ENCODE data around the gene MAGED4.
"Not testable (repeated sequence)": the region's sequence is repeated elsewhere in the genome, so short reads cannot be mapped to it uniquely, and the experiment has no call there.

MAGED4 gene, protein sequence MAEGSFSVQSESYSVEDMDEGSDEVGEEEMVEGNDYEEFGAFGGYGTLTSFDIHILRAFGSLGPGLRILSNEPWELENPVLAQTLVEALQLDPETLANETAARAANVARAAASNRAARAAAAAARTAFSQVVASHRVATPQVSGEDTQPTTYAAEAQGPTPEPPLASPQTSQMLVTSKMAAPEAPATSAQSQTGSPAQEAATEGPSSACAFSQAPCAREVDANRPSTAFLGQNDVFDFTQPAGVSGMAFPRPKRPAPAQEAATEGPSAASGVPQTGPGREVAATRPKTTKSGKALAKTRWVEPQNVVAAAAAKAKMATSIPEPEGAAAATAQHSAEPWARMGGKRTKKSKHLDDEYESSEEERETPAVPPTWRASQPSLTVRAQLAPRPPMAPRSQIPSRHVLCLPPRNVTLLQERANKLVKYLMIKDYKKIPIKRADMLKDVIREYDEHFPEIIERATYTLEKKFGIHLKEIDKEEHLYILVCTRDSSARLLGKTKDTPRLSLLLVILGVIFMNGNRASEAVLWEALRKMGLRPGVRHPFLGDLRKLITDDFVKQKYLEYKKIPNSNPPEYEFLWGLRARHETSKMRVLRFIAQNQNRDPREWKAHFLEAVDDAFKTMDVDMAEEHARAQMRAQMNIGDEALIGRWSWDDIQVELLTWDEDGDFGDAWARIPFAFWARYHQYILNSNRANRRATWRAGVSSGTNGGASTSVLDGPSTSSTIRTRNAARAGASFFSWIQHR

DNA sequence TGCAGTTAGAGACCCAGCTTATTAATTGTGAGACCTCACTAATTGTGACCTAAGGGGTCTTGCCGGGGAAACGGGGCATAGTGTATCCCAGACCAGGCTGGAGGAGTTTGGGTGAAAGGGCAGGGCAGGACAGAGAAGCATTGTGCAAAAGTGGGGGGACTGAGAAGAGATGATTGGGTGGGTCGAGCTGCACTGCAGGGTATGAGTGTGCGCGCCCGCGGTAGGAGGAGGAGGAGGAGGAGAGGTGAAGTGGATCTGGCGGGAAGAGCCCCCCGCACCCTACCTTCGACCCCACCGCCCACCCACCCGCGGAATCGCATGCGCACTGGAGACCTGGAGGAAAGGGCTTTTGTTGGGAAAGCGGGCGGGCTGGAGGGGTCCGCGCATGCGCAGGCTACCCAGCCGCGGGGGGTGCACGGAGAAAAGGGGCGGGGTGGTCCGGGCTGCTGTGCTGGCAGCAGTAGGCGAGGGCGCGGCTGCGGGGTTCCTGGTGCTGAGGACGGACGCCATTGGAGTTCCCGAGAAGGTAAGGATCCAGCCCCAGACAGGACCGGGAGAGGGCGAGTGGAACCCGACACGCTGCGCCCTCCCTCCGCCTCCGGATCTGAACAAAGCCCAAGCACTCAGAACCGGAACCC is at the start of gene MAGED4:
Gene MAGED4, plus strand, starts transcription at position 449 of the 638 bp plus-strand sequence. CDS start 1,035 bp downstream, outside the sequence.
- H3K9ac ChIP-seq (ENCODE audit: low read length); H3K4me1 ChIP-seq (ENCODE audit: insufficient read depth, low read length, severe bottlenecking); H2AFZ ChIP-seq (ENCODE audit: low read length); H3K79me2 ChIP-seq (ENCODE audit: insufficient read depth, low read length); H4K20me1 ChIP-seq (ENCODE audit: insufficient read depth, low read length); H3K9me3 ChIP-seq (ENCODE audit: low read length); H3K4me2 ChIP-seq (ENCODE audit: low read length); H3K4me3 ChIP-seq (ENCODE audit: low read depth, low read length, poor library complexity, severe bottlenecking); H3K27ac ChIP-seq (ENCODE audit: low read depth, low read length, poor library complexity, severe bottlenecking); H3K9me2 ChIP-seq (ENCODE audit: low read depth, low read length); H3F3A ChIP-seq (ENCODE audit: insufficient read depth, low read length); H3K36me3 ChIP-seq (ENCODE audit: insufficient read depth, low read length); H3K27me3 ChIP-seq (ENCODE audit: insufficient read depth, low read length): not testable (repeated sequence)

DNA sequence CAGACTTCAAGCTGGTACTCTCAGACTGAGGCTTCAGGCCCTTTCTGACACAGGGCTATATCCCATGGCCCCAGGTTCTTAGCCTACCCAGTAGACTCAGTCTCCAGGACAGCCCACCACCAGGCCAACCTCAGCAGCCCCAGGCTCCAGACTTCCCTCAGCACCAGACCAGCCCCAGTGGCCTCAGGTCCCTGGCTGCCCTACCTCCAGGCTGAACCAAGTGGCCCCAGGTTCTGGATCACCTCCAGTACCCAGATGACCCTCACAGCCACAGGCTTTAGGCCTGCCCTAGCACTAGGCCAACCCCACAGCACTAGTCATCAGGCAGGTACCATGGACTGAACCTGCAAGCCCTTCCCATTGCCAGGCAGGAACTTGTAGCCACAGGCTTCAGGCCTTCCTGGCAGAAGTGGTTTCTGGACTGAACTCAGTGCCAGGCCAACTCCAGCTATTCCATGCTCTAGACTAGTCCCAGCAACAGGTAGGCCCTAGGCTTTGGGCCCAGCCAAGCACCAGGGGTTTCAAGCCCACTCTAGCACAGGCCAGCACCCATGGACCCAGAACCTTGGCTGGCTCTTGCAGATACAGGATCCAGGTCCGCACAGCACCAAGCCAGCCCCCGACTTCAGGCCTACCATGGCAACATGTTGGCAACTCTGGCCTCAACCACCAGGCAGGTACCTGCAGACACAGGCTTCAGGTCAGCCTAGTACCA is 45.7 kb upstream of the MAGED4 start:
- H3K27ac ChIP-seq (ENCODE audit: low read depth, low read length, poor library complexity, severe bottlenecking) = no peak overlapping the region
- no peak overlapping the region for H2AFZ ChIP-seq (ENCODE audit: low read length)
- H4K20me1 ChIP-seq (ENCODE audit: insufficient read depth, low read length) = no peaks in the 10 kb centered on the region
- H3K36me3 ChIP-seq (ENCODE audit: insufficient read depth, low read length) = no peaks in the 10 kb centered on the region
- H3K4me3 ChIP-seq (ENCODE audit: low read depth, low read length, poor library complexity, severe bottlenecking) = no peak overlapping the region
- no peaks in the 10 kb centered on the region for H3K9me2 ChIP-seq (ENCODE audit: low read depth, low read length)
- H3K9ac ChIP-seq (ENCODE audit: low read length) = no peak overlapping the region
- no peaks in the 10 kb centered on the region for H3K9me3 ChIP-seq (ENCODE audit: low read length)
- no peaks in the 10 kb centered on the region for H3K27me3 ChIP-seq (ENCODE audit: insufficient read depth, low read length)
- H3F3A ChIP-seq (ENCODE audit: insufficient read depth, low read length) = no peaks in the 10 kb centered on the region
- TF ChIP-seq, protein P1, sequence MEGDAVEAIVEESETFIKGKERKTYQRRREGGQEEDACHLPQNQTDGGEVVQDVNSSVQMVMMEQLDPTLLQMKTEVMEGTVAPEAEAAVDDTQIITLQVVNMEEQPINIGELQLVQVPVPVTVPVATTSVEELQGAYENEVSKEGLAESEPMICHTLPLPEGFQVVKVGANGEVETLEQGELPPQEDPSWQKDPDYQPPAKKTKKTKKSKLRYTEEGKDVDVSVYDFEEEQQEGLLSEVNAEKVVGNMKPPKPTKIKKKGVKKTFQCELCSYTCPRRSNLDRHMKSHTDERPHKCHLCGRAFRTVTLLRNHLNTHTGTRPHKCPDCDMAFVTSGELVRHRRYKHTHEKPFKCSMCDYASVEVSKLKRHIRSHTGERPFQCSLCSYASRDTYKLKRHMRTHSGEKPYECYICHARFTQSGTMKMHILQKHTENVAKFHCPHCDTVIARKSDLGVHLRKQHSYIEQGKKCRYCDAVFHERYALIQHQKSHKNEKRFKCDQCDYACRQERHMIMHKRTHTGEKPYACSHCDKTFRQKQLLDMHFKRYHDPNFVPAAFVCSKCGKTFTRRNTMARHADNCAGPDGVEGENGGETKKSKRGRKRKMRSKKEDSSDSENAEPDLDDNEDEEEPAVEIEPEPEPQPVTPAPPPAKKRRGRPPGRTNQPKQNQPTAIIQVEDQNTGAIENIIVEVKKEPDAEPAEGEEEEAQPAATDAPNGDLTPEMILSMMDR (IDR thresholded peaks at IDR 0.05; ENCODE audit: low read length) = no peak
- no peak for TF ChIP-seq EZH2 (IDR thresholded peaks at IDR 0.05; ENCODE audit: borderline replicate concordance, low read length)
- H3K4me2 ChIP-seq (ENCODE audit: low read length) = no peak overlapping the region
- H3K4me1 ChIP-seq (ENCODE audit: insufficient read depth, low read length, severe bottlenecking) = no peaks in the 10 kb centered on the region
- no peaks in the 10 kb centered on the region for H3K79me2 ChIP-seq (ENCODE audit: insufficient read depth, low read length)

DNA sequence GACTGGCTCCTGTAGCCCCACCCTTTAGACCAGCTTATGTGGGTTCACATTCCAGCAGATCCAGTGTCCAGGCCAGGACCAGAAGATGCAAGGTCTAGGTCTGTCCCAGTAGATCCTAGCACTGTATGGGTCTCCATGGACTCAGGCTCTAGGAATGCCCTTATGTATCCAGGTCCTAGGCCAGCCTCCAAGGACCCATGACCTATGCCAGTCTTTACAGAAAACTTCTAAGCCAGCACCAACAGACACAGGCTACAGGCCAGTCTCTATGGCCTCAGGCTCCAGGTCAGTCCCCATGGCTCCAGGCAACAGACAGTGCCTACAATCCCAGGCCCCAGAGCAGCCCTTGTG is 45.2 kb upstream of the MAGED4 start:
- Histone ChIP-seq H3K4me3 (ENCODE audit: low read depth, low read length, poor library complexity, severe bottlenecking) (no peak overlapping the region), H3K9ac (ENCODE audit: low read length) (no peak overlapping the region), H3K36me3 (ENCODE audit: insufficient read depth, low read length) (no peaks in the 10 kb centered on the region), H3K27me3 (ENCODE audit: insufficient read depth, low read length) (no peaks in the 10 kb centered on the region), H2AFZ (ENCODE audit: low read length) (no peak overlapping the region), H3K4me2 (ENCODE audit: low read length) (no peak overlapping the region), H3F3A (ENCODE audit: insufficient read depth, low read length) (no peaks in the 10 kb centered on the region), H3K9me3 (ENCODE audit: low read length) (no peaks in the 10 kb centered on the region), H4K20me1 (ENCODE audit: insufficient read depth, low read length) (no peaks in the 10 kb centered on the region), H3K9me2 (ENCODE audit: low read depth, low read length) (no peaks in the 10 kb centered on the region), H3K4me1 (ENCODE audit: insufficient read depth, low read length, severe bottlenecking) (no peaks in the 10 kb centered on the region), H3K27ac (ENCODE audit: low read depth, low read length, poor library complexity, severe bottlenecking) (no peak overlapping the region), H3K79me2 (ENCODE audit: insufficient read depth, low read length) (no peaks in the 10 kb centered on the region)
- no peak for TF ChIP-seq EZH2 (IDR thresholded peaks at IDR 0.05; ENCODE audit: borderline replicate concordance, low read length)
- TF ChIP-seq, protein P1 (IDR thresholded peaks at IDR 0.05; ENCODE audit: low read length) = no peak
